IPS-NIHi7 (cell line): ENCODE results near the gene CIB4.
A peak's percentile ranks its signal among the peaks of the same experiment; 100 is the strongest.
"Not testable (repeated sequence)": the region's sequence is repeated elsewhere in the genome, so short reads cannot be mapped to it uniquely, and the experiment has no call there.

Experiments used
- DNase-seq: peaks from one replicate; pipeline ENCODE4 v3.0.0; 2012; ENCODE audit warnings: mixed read lengths; ENCODE audit errors: extremely low spot score

The CIB4 gene

GRCh38 chr2:26666671-26667070 lies 25.5 kb upstream of the CIB4 start:
- no peak for DNase-seq

GRCh38 chr2:26665296-26665695 lies 24.1 kb upstream of the CIB4 start:
- DNase-seq: not testable (repeated sequence)

GRCh38 chr2:26660363-26660962 lies 19.3 kb upstream of the CIB4 start:
- DNase-seq: no peak

GRCh38 chr2:26658691-26659346 lies 17.7 kb upstream of the CIB4 start:
- no peak for DNase-seq

- no peak for DNase-seq
Measured at GRCh38 chr2:26657265-26657664, 16.1 kb upstream of the CIB4 start.

- DNase-seq: peak; percentile 57
Measured at GRCh38 chr2:26655611-26656195, 14.5 kb upstream of the CIB4 start.

- DNase-seq: not testable (repeated sequence)
Measured at GRCh38 chr2:26655120-26655519, 14.0 kb upstream of the CIB4 start.

- no peak for DNase-seq
Measured at GRCh38 chr2:26654061-26654340, 12.8 kb upstream of the CIB4 start.

- DNase-seq: no peak
Measured at GRCh38 chr2:26653207-26654060, 12.3 kb upstream of the CIB4 start.

GRCh38 chr2:26652361-26653041 lies 11.3 kb upstream of the CIB4 start:
- DNase-seq: no peak

- DNase-seq: no peak
Measured at GRCh38 chr2:26651799-26652198, 10.6 kb upstream of the CIB4 start.

- DNase-seq: no peak
Measured at GRCh38 chr2:26651470-26651771, 10.3 kb upstream of the CIB4 start.

- DNase-seq: no peak
Measured at GRCh38 chr2:26650713-26651469, 9.7 kb upstream of the CIB4 start.

GRCh38 chr2:26649992-26650712 lies 9.0 kb upstream of the CIB4 start:
- no peak for DNase-seq

- no peak for DNase-seq
Measured at GRCh38 chr2:26649322-26649721, 8.2 kb upstream of the CIB4 start.

- no peak for DNase-seq
Measured at GRCh38 chr2:26648516-26648915, 7.3 kb upstream of the CIB4 start.

GRCh38 chr2:26647981-26648380 lies 6.8 kb upstream of the CIB4 start:
- no peak for DNase-seq

- no peak for DNase-seq
Measured at GRCh38 chr2:26646986-26647672, 6.0 kb upstream of the CIB4 start.

GRCh38 chr2:26645762-26646161 lies 4.6 kb upstream of the CIB4 start:
- no peak for DNase-seq

- no peak for DNase-seq
Measured at GRCh38 chr2:26644188-26644835, 3.1 kb upstream of the CIB4 start.
